AG04450 (cell line): ENCODE data around the gene WSCD2. TPM values are rescaled to one million over a fixed set of nuclear protein-coding genes. Genes with fewer than 3 reads are reported as not detected.
A peak's percentile ranks its signal among the peaks of the same experiment; 100 is the strongest.

Experiments used
- CTCF ChIA-PET: fragments of 300-600, 350-600 bp; formaldehyde crosslinking; extraction: SDS; loops from one replicate; lab custom pipeline; 2022; ENCODE audit warnings: antibody characterized with exemption, inconsistent platforms; lab: Charles Lee
- POLR2A ChIA-PET: fragments of 350-600 bp; formaldehyde crosslinking; extraction: SDS; loops from one replicate; lab custom pipeline; 2021; ENCODE audit warnings: antibody characterized with exemption, inconsistent platforms; lab: Yijun Ruan, JAX
- DNase-seq: peaks from one replicate; pipeline ENCODE4 v3.0.0-alpha.2; 2011; ENCODE audit warnings: low read depth, low spot score
- H3K27ac ChIP-seq: one replicate; pipeline ENCODE4 v1.5.1; 2012; ENCODE audit warnings: low read depth, low read length, control low read depth
- H3K27me3 ChIP-seq: one replicate; pipeline ENCODE4 v1.6.0; 2012; ENCODE audit warnings: low read length; ENCODE audit not compliant: control insufficient read depth, insufficient read depth
- H3K4me3 ChIP-seq: 2 replicates; pipeline ENCODE4 v1.5.1; 2011; ENCODE audit warnings: mild to moderate bottlenecking, low read depth, low read length, control low read depth
- H3K9me3 ChIP-seq: 2 replicates; pipeline ENCODE4 v1.5.1; 2012; ENCODE audit warnings: low read length; ENCODE audit not compliant: control insufficient read depth, insufficient read depth
- CTCF ChIP-seq: IDR thresholded peaks from 2 replicates; pipeline ENCODE4 v1.5.1; 2011; ENCODE audit warnings: low read depth, low read length, control low read depth, inconsistent platforms
- polyA plus RNA-seq: library from polyadenylated mRNA; depleted of rRNA; stranded (reverse); fragments of >200 nt; gene quantifications from 2 replicates; pipeline ENCODE4 v1.2.3, GENCODE V29; 2011

Gene WSCD2
- polyA plus RNA-seq, 1 experiment: not detected

- ChIA-PET CTCF (no interaction called here), POLR2A (no interaction called here)
- no peaks in the 10 kb centered on the region; the same call in 1 of the 2 replicates for H3K9me3 ChIP-seq
- H3K4me3 ChIP-seq: no peak overlapping the region
- H3K27me3 ChIP-seq: no peaks in the 10 kb centered on the region
- DNase-seq: no peak
- no peak for TF ChIP-seq CTCF
- H3K27ac ChIP-seq: no peak overlapping the region
Observed at GRCh38 chr12:108235985-108236263, 106.8 kb downstream of the WSCD2 start.

GRCh38 chr12:108236366-108236765 lies 107.3 kb downstream of the WSCD2 start:
- no peaks in the 10 kb centered on the region; the same call in 1 of the 2 replicates for H3K9me3 ChIP-seq
- no peaks in the 10 kb centered on the region for H3K27me3 ChIP-seq
- no peak overlapping the region for H3K27ac ChIP-seq
- TF ChIP-seq CTCF: no peak
- POLR2A ChIA-PET: no interaction called here
- CTCF ChIA-PET: no interaction called here
- DNase-seq: no peak
- H3K4me3 ChIP-seq: no peak overlapping the region

- H3K27me3 ChIP-seq: no peaks in the 10 kb centered on the region
- 0 out of 2 replicates have a peak, but pooled peaks have one; percentile 13 for TF ChIP-seq CTCF
- CTCF ChIA-PET: no interaction called here
- POLR2A ChIA-PET: no interaction called here
- no peak for DNase-seq
- H3K9me3 ChIP-seq: no peaks in the 10 kb centered on the region; the same call in 1 of the 2 replicates
- H3K27ac ChIP-seq: no peak overlapping the region
- H3K4me3 ChIP-seq: no peak overlapping the region
Observed at GRCh38 chr12:108237272-108237671, 108.2 kb downstream of the WSCD2 start.

GRCh38 chr12:108238474-108238873 lies 109.4 kb downstream of the WSCD2 start:
- DNase-seq: no peak
- H3K9me3 ChIP-seq: no peaks in the 10 kb centered on the region; the same call in 1 of the 2 replicates
- ChIA-PET POLR2A (no interaction called here), CTCF (no interaction called here)
- no peak overlapping the region for H3K27ac ChIP-seq
- no peaks in the 10 kb centered on the region for H3K27me3 ChIP-seq
- no peak for TF ChIP-seq CTCF
- no peak overlapping the region for H3K4me3 ChIP-seq

GRCh38 chr12:108239378-108239777 lies 110.3 kb downstream of the WSCD2 start:
- TF ChIP-seq CTCF: no peak
- Histone ChIP-seq H3K27me3 (no peaks in the 10 kb centered on the region), H3K4me3 (no peak overlapping the region), H3K9me3 (no peaks in the 10 kb centered on the region; the same call in 1 of the 2 replicates), H3K27ac (no peak overlapping the region)
- ChIA-PET CTCF (no interaction called here), POLR2A (no interaction called here)
- no peak for DNase-seq
